ENCODE data around the gene CLSTN1.

The CLSTN1 gene

DNA sequence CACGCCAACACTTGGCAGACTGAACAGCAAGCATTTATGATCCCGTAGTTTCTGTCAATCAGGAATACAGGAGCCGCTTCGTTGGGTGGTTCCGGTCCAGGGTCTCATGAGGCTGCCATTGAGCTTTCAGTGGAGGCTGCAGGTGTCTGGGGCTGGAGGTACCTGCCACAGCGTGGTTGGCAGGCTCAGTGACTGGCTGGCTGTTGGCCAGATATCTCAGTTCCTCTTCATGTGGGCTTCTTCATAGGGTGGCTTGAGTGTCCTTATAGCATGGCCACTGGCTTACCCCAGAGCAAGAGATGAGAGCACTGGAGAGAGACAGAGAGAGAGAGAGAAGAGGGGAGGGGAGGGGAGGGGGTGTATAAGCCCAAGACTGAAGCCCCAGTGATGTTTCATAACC is 142.9 kb downstream of the CLSTN1 start:
- no peak for DNase-seq (ENCODE audit: low read depth in 2 of 2)

- DNase-seq (ENCODE audit: low read depth in 2 of 2): no peak
These were observed 143.7 kb downstream of the CLSTN1 start for GRCh38 chr1:9680091-9680490.
